GM19351 (cell line): ENCODE data around the gene PALM3.
"Not testable (repeated sequence)": the region's sequence is repeated elsewhere in the genome, so short reads cannot be mapped to it uniquely, and the experiment has no call there.

ENCODE experiments used
- ATAC-seq: cut with Tn5 transposase; IDR thresholded peaks from one replicate; pipeline ENCODE4 v1.9.1; 2021; ENCODE audit warnings: mild to moderate bottlenecking, moderate library complexity; ENCODE audit not compliant: unreplicated experiment

The PALM3 gene

DNA sequence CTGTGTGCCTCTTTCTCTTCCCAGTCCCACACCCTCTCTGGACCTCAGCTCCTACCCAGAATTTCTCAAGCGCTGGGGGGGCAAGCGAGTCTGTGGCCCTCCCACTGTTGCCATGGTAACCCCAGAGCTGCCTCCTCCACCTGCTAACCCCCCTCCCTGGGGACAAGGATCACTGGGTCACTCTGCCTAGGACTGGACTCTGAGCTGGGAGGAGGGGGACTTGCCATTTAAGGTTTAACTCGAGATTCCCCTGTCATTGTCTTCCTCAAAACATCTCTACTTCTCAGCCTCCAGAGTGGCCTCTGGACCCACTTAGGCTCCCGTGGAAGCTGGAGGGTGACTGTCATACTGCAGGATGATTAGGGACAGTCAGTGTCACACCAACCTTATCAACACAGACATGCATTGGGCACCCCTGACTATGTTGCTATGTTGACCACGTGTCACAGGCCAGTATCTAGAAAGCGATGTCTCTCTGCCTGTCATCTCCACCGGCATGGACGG lies 2.2 kb downstream of the PALM3 start:
- ATAC-seq, result no peak

DNA sequence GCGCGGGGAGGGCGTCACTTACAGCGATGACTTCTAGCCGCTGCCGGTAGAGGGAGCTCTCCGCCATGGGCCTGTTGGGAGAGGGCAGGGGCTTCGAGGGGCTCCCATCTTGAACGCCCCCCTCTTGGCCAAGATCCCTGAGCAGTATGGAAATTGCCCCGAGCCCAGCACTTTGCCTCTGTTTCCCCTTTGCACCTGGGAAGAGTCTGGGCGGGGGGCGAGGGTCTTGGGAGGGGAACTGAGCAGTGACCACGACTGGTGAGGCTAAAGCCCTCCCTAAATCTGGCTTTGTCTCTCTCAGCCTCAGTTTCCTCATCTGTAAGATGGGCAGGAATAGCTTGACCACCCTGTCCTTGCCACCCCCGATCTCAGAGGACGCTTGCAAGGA lies 2.8 kb downstream of the PALM3 start:
- no peak for ATAC-seq

DNA sequence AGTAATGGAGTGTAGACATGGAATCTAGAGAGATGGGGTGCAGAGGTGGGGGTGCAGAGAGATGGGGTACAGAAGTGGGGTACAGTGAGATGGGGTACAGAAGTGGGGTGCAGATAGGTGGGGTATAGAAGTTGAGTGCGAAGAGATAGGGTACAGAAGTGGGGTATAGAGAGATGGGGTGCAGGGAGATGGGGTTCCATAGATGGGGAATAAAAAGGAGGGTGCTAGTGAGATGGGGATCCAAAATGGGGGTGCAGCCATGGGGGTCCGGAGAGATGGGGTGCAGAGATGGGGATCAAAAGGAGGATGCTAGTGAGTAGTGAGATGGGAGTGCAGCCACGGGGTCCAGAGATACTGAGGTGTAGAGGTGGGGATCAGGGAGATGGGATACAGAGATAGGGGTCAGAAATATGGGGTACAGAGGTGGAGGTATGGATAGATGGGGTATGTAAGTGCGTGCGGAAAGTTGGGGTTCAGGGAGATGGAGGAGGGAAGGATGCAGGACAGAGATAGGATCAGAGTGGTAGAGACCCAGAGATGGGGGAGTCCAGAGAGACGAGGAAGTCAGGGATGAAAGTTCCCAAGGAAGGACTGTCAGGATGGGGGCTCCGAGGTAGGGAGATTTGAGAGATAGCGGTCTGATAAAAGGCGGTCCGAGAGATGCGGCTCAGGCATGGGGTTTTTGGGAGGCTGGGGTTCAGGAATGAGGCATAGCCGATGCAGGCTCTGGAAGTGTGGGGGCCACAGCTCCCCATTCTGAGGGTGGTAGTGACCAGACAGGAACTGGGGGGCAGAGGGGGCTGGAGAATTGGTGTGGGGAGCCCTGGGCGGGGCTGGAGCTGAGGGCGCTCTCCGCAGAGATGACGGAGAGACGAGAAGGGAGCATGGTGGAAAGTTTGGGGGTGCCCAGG lies 3.4 kb downstream of the PALM3 start:
- no peak for ATAC-seq

DNA sequence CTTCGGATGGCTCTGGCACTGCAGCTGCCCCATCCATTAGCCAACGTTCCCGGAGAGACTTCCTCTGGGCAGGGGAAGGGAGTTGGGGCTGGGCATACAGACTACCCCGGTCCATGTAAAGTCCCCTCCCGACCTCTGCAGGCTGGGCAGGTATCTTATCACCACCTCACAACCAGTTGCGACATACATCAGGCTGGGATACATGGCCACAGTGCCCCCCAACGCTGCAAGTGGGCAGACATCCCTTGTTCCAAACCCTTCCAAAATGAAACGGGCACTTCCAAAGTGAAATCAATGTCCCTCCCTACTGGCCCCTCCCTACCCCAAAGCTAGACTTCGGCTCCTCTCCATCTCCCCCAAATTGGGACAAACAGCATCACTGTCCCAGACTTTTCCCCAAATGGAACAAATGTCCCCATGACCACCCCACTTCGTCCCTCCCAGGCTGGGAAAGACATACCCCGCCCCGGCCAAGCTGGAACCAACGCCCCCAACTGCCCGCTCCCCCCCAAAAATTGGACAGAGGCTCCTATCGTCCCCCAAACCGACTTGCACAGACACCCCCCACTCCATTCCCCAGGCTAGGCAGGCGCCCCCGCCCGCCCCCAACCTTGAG lies 5.0 kb downstream of the PALM3 start:
- ATAC-seq, result no peak

DNA sequence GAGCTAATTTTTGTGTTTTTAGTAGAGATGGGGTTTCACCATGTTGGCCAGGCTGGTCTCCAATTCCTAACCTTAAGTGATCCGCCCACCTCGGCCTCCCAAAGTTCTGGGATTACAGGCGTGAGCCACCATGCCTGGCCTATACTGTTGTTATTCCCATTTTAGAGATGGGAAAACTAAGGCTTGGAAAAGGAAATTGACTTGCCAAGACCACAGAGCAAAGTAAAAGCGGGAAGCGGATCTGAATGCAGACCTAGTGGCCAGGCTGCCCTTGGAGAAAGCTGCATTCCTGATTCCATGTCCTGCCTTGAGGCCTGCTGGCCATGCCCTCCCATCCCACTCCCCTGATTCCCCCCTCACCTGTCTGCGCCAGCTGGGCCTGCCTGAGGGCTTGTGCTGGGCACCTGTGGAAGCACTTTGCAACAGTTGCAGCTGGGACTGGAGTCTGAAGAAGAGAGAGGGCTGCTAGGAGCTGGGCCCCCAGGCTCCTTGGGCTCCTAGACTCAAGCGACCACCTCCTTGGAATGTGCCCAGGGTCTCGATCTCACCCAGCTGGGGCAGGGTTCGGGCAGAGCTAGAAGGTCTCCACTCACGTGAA lies 5.7 kb downstream of the PALM3 start:
- ATAC-seq, result no peak

DNA sequence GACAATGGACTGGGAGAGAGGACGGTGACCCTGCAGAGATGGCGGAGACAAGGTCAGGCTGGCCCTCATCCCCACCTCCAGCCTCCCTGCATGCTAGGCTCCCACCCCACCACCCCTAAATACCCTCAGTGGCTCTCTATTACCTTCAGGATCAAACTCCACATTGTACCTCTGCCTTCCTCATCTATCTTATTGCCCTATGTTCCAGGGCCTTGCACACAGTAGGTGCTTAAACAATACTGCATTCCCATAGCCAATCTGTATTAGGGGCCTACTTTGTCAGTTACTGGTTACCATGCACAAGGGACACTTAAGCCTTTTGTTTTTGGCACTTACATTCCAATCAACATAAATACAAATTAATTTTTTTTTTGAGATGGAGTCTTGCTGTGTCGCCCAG lies 6.5 kb downstream of the PALM3 start:
- ATAC-seq, result no peak

DNA sequence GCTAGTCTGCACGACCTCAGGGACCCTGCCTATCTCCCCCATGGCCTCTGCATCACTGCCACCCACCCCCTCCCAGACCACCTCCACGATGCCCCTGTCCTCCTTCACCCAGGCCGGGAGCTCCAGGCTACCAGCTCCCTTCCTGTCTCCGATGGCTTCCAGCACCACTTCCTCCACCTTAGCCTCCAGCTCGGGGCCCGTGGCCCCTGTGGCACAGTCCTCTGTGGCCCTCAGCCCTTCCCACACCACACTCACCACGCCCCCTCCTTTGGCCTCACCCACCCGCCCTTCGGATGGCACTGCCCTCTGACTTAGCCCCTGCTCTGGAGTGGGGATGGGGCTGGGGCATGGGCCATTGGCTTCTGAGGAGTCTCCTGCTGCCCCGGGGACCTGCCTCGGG lies 7.2 kb downstream of the PALM3 start:
- ATAC-seq, result no peak

DNA sequence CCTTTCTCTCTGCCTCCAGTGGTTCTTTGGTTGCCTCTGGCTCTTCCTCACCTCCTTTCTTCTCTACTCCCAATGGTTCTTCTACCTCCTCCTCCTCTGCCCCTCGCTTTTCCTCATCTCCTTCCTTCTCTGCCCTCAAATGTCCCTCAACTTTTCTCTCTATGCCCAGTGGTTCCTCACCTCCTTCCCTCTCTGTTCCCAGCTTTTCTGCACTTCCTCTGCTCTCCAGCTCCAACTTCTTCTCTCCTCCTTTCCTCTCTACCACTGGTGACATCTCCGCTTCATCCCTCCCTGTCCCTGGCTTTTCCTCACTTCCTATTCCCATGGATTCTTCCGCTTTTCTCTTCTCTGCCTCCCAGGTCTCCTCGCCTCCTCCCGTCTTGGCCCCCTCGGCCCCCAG lies 7.8 kb downstream of the PALM3 start:
- no peak for ATAC-seq

DNA sequence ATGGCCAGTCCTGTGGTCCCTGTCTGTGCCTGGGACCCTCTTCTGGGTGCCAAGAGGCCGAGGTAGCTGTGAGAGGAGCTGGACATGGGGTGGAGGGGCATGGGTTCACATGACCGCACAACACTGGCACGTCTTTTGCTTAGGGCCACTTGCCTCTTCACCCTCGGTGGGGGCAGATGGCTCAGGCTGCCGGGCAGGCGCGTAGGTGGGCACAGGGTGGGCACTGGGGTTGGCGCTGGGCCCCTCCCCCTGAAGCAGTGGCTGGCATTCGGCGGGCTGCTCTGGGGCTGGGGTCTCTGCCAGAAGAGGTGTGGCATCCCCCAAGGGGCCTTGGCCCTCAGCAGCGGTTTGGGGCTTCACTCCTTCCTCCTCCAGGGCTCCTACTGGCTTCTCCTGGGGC lies 8.4 kb downstream of the PALM3 start:
- ATAC-seq, result no peak

DNA sequence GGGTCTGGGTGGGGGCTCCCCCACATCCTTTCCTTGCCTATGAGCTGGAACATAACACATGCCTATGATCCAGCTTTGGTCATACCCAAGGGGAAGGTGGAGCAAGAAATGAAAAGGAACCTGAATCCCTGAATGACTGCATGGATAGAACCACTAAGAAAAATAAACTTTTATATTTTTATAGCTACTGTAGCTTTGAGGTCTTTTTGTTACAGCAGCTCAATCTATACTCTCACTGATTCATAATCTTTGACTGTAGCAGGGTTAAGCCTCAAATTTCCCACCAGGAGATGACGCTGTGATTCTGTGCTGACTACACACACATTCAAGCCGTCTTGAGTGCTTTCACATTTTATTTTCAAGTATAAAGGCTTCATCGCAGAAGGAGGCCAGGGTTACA lies 8.8 kb downstream of the PALM3 start:
- ATAC-seq, result no peak

DNA sequence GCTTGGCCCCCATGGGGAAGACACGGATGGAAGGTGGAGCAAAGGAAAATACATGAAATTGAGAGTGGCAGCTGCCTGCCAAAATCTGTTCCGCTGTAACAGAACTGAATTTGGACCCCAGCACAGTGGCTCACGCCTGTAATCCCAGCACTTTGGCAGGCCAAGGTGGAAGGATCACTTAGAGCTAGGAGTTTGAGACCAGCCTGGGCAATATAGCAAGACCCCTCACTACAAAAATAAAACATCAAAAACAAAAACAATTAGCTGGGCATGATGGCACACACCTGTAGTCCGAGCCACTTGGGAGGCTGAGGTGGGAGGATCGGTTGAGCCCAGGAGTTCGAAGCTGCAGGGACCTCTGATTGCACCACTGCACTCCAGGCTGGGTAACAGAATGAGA lies 9.4 kb downstream of the PALM3 start:
- ATAC-seq, result no peak

DNA sequence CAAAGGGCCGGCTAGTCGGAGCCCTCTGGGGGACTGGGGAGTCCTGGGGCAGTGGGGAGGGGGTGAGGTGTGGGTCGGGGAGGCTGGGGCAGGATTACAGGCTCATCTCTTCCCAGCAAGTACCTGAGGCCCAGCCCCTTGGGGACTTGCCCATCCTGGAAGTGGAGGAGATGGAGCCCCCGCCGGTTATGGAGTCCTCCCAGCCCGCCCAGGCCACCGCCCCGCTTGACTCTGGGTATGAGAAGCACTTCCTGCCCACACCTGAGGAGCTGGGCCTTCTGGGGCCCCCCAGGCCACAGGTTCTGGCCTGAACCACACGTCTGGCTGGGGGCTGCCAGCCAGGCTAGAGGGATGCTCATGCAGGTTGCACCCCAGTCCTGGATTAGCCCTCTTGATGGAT lies 9.9 kb downstream of the PALM3 start:
- ATAC-seq, result no peak

DNA sequence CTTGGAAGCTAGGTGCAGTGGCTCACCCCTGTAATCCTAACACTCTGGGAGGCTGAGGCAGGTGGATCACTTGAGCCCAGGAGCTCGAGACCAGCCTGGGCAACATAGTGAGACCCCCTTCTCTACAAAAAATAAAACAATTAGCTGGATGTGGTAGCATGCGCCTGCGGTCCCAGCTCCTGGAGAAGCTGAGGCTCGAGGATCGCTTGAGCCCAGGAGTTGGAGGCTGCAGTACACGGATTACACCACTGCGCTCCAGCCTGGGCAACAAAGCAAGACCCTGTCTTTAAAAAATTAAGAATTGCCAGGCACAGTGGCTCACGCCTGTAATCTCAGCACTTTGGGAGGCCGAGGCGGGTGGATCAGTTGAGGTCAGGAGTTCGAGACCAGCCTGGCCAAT lies 10.9 kb downstream of the PALM3 start:
- ATAC-seq, result not testable (repeated sequence)

DNA sequence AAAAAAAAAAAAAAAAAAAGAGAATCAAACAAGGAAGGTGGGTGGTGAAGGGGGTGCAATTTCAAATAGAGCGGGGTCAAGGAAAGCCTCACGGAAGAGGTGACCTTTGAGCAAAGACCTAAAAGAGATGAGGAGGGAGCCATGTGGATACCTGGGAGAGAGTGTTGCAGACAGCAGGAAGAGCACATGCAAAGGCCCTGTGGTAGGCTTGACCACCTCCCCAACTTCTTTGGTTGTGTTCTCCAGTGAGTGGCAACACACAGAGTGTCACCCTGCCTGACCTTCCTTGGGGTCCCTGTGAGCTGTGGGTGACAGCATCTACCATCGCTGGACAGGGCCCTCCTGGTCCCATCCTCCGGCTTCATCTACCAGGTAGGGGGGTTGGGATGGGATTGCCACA lies 11.4 kb downstream of the PALM3 start:
- ATAC-seq, result no peak

DNA sequence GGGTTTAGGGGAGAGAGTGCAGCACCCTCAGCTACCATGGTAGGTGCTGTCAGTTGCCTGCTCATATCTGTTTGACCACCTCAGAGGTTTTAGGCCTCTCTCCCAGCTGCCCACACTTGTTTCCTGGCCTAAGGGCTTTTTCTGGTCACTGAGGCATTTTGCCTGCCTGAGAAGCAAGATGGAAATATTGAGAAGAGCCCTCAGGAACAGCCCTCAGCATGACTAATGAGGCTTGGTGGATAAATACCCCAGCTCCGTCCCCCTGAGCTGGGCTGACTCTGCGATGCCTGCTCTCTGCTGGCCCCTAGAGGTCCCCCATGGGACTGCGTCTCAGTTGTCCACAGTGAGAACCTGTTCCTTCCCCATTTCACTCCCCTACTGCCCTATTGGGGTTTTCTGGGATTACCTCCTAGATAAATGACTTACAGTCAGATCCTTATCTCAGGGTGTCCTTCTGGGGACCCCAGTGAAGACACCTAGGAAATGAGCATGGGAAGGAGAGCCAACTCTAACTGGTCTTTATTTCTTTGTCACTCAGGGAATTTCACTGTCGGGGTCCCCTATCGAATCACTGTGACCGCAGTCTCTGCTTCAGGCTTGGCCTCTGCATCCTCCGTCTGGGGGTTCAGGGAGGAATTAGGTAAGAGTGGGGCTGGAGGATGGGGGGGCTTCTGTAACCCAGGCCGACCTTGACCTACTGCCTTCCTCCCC lies 13.3 kb downstream of the PALM3 start:
- no peak for ATAC-seq

DNA sequence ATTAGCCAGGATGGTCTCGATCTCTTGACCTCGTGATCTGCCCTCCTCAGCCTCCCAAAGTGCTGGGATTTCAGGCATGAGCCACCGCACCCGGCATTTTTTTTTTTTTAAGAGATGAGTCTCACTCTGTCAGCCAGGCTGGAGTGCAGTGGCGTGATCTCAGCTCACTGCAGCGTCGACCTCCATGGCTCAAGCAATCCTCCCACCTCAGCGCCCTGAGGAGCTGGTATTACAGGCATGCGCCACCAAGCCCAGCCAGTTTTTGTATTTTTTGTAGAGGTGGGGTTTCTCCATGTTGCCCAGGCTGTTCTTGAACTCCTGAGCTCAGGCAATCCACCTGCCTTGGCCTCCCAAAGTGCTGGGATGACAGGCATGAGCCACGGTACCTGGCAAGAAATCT lies 14.0 kb downstream of the PALM3 start:
- not testable (repeated sequence) for ATAC-seq

DNA sequence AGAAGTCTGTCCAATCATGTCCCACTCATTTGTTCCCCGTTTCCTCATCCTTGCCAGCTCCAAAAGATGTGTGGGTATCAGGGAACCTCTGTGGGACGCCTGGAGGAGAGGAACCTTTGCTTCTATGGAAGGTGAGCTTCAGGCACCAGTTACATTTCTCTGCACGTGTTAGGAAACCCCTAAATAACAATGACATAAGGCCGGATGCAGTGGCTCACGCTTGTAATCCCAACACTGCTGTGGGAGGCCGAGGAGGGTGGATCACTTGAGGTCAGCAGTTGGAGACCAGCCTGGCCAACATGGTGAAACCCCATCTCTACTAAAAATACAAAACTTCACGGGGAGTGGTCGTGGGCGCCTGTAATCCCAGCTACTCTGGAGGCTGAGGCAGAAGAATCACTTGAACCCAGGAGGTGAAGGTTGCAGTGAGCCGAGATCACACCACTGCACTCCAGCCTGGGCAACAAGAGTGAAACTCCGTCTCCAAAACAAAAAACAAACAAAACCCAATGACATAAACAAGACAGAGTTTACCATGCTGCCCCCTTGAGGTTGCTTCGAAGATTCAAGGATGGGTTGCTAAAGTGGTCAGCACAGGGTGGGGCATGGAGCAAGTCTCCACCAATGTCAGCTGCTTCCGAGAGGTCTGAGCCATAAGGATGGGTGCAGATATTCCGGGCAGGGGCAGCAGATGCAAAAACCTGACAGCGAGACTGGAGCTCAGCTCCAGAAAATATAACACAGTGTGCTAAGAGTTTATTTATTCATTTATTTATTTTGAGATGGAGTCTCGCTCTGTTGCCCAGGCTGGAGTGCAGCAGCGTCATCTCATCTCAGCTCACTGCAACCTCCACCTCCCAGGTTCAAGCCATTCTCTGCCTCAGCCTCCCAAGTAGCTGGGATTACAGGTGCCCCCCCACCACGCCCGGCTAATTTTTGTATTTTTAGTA lies 18.9 kb downstream of the PALM3 start:
- ATAC-seq, result not testable (repeated sequence)

DNA sequence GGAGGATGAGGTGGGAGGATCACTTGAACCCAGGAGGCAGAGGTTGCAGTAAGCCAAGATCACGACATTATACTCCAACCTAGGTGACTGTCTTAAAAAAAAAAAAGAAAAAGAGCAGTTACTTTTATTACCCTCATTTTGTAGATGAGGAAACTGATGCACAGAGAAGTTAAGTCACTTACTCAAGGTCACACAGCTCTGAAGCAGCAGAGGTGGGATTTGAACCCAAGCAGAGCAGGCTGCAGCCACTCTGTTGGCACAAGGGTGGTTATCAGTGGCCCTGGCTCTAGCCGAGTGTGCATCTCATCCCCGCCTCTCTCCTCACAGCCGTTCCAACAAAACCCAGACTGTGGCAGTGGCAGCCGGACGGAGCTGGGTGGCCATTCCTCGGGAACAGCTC lies 22.7 kb downstream of the PALM3 start:
- no peak for ATAC-seq

DNA sequence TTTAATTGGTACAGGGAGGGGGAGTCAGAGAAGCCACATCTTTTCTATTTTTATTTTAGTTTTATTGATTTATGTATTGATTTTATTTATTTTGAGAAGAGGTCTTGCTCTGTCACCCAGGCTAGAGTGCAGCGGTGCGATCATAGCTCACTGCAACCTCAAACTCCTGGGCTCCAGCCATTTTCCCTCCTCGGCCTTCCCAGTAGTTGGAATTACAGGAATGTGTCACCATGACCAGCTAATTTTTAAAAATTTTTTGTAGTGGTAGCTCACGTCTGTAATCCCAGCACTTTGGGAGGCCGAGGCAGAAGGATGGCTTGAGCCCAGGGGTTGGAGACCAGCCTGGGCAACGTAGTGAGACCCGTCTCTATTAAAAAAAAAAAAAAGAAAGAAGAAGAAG lies 26.2 kb downstream of the PALM3 start:
- ATAC-seq, result no peak

DNA sequence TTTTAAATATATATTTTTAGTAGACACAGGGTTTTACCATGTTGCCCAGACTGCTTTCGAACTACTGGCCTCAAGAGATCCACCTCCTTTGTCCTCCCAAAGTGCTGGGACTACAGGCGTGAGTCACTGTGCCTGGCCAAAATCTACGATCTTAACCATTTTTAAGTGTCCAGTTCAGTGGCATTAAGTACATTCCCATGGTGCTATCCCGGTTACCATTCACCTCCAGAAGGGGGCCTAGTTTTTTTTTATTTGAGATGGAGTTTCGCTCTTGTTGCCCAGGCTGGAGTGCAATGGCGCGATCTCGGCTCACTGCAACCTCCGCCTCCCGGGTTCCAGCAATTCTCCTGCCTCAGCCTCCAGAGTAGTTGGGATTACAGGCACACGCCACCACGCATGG lies 26.7 kb downstream of the PALM3 start:
- not testable (repeated sequence) for ATAC-seq
